GM18870 (cell line): Measurements from ENCODE around the gene ALX3.

Experiments
- ATAC-seq: cut with Tn5 transposase; IDR thresholded peaks from one replicate; pipeline ENCODE4 v1.9.1; 2021; ENCODE audit warnings: moderate library complexity; ENCODE audit not compliant: unreplicated experiment

Gene ALX3

GRCh38 chr1:110070671-110071242 is at the start of gene ALX3:
ALX3 (minus strand) TSS chr1:110070672; CDS start chr1:110070612, 60 bp downstream.
- ATAC-seq: no peak

- ATAC-seq: no peak
These were observed 49.4 kb upstream of the ALX3 start for GRCh38 chr1:110119843-110120242.

- ATAC-seq: no peak
These were observed 48.3 kb upstream of the ALX3 start for GRCh38 chr1:110118636-110119396.

- no peak for ATAC-seq
These were observed 44.3 kb upstream of the ALX3 start for GRCh38 chr1:110114784-110115183.

- ATAC-seq: no peak
These were observed 43.7 kb upstream of the ALX3 start for GRCh38 chr1:110114173-110114572.

- no peak for ATAC-seq
These were observed 43.1 kb upstream of the ALX3 start for GRCh38 chr1:110113551-110113950.

GRCh38 chr1:110112656-110113055 is 42.2 kb upstream of the ALX3 start:
- no peak for ATAC-seq

- ATAC-seq: no peak
These were observed 41.7 kb upstream of the ALX3 start, which contains the start of gene UBL4B for GRCh38 chr1:110112143-110112542. UBL4B (plus strand) TSS chr1:110112443; CDS start chr1:110112535, 92 bp downstream.

GRCh38 chr1:110111081-110111480 is 40.6 kb upstream of the ALX3 start:
- ATAC-seq: no peak

GRCh38 chr1:110107867-110108469 is 37.5 kb upstream of the ALX3 start:
- no peak for ATAC-seq

- ATAC-seq: no peak
These were observed 35.8 kb upstream of the ALX3 start for GRCh38 chr1:110106013-110106941.

- no peak for ATAC-seq
These were observed 31.6 kb upstream of the ALX3 start for GRCh38 chr1:110102081-110102480.

GRCh38 chr1:110100335-110100734 is 29.9 kb upstream of the ALX3 start:
- ATAC-seq: no peak

- ATAC-seq: no peak
These were observed 28.0 kb upstream of the ALX3 start for GRCh38 chr1:110098222-110099026.

GRCh38 chr1:110097507-110098221 is 27.2 kb upstream of the ALX3 start:
- no peak for ATAC-seq

- no peak for ATAC-seq
These were observed 24.6 kb upstream of the ALX3 start for GRCh38 chr1:110094931-110095654.

- ATAC-seq: no peak
These were observed 22.5 kb upstream of the ALX3 start for GRCh38 chr1:110092991-110093390.

GRCh38 chr1:110091791-110092190 is 21.3 kb upstream of the ALX3 start:
- no peak for ATAC-seq

GRCh38 chr1:110091381-110091780 is 20.9 kb upstream of the ALX3 start:
- no peak for ATAC-seq
